ENCODE results near the gene PCSK1N.
A peak's percentile ranks its signal among the peaks of the same experiment; 100 is the strongest.
"Not testable (repeated sequence)": the region's sequence is repeated elsewhere in the genome, so short reads cannot be mapped to it uniquely, and the experiment has no call there.

The PCSK1N gene

DNA sequence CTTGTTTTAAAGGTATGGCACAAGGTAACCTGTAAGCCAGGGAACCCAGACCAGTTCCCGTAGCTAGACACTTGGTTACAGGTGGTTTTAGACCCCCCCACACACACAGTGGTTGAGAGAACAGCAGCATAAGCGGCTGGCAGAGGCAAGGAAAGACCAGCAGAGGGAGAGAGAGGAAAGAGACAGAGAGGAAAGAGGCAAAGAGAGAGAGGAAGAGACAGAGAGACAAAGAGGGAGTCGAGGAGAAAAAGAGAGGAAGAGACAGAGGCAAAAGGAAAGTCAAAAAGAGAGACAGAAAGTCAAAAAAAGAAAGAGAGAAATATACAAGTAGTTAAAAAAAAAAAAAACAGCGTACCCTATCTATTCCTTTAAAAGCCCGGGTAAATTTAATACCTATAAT, 19.5 kb upstream of the PCSK1N start:
- no peak for DNase-seq (ENCODE audit: low spot score)
- Histone ChIP-seq H3K27me3 (ENCODE audit: insufficient read depth, poor library complexity, severe bottlenecking) (no peaks in the 10 kb centered on the region), H3K27ac (ENCODE audit: poor library complexity, severe bottlenecking) (no peak overlapping the region), H3K4me3 (ENCODE audit: severe bottlenecking) (no peak overlapping the region), H3K9me3 (ENCODE audit: severe bottlenecking) (no peaks in the 10 kb centered on the region), H3K4me1 (ENCODE audit: insufficient read depth, poor library complexity, severe bottlenecking) (no peaks in the 10 kb centered on the region), H3K36me3 (ENCODE audit: low read depth) (no peaks in the 10 kb centered on the region)
- TF ChIP-seq, protein P1, sequence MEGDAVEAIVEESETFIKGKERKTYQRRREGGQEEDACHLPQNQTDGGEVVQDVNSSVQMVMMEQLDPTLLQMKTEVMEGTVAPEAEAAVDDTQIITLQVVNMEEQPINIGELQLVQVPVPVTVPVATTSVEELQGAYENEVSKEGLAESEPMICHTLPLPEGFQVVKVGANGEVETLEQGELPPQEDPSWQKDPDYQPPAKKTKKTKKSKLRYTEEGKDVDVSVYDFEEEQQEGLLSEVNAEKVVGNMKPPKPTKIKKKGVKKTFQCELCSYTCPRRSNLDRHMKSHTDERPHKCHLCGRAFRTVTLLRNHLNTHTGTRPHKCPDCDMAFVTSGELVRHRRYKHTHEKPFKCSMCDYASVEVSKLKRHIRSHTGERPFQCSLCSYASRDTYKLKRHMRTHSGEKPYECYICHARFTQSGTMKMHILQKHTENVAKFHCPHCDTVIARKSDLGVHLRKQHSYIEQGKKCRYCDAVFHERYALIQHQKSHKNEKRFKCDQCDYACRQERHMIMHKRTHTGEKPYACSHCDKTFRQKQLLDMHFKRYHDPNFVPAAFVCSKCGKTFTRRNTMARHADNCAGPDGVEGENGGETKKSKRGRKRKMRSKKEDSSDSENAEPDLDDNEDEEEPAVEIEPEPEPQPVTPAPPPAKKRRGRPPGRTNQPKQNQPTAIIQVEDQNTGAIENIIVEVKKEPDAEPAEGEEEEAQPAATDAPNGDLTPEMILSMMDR (IDR thresholded peaks at IDR 0.05; ENCODE audit: poor library complexity, severe bottlenecking) = peak; percentile 46
- no peak for ATAC-seq (ENCODE audit: low read depth)

DNA sequence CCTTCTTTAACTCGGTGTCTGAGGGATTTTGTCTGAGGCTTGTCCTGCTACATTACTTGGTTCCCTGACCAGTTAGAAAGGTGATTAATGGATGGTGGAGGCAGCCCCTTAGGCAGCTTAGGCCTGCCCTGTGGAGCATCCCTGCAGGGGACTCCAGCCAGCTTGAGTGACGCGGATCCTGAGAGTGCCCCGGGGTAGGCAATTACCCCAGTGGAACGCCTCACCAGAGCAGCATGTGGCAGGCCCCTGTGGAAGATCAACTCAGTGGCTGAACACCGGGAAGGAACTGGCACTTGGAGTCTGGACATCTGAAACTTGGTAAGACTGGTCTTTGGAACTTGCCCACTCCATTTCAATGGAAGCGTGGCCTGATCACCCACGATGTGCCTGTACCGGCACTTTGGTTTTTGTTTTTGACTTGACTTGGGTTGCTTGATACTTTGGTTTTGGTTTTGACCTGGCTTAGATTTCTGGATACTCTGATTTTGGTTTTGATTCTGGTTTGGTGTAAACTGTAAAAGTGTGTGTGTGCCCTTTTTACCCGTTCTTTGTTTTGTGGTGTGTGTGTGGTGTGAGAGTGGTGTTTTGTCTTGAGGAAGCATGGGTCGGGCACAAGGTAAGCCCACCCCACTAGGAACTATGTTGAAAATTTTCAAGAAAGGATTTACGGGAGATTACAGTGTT, 18.9 kb upstream of the PCSK1N start:
- H3K27ac ChIP-seq (ENCODE audit: poor library complexity, severe bottlenecking); H3K36me3 ChIP-seq (ENCODE audit: low read depth); H3K9me3 ChIP-seq (ENCODE audit: severe bottlenecking); DNase-seq (ENCODE audit: low spot score); H3K27me3 ChIP-seq (ENCODE audit: insufficient read depth, poor library complexity, severe bottlenecking); ATAC-seq (ENCODE audit: low read depth); H3K4me1 ChIP-seq (ENCODE audit: insufficient read depth, poor library complexity, severe bottlenecking); H3K4me3 ChIP-seq (ENCODE audit: severe bottlenecking): not testable (repeated sequence)

DNA sequence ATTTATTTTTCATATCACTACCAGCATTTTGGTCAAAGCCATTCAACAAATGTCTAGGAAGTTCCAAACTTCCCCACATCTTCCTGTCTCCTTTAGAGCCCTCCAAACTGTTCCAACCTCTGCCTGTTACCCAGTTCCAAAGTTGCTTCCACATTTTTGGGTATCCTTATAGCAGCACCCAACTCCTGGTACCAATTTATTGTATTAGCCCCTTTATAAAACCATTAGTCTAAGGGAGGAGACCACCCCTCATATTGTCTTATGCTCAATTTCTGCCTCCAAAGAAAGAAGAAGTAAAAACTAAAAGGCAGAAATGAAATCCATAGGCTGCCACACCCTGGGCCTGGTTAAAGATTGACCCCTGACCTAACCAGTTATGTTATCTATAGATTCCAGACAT, 18.1 kb upstream of the PCSK1N start:
- not testable (repeated sequence) for H3K36me3 ChIP-seq (ENCODE audit: low read depth); H3K4me3 ChIP-seq (ENCODE audit: severe bottlenecking); DNase-seq (ENCODE audit: low spot score); H3K27me3 ChIP-seq (ENCODE audit: insufficient read depth, poor library complexity, severe bottlenecking); H3K9me3 ChIP-seq (ENCODE audit: severe bottlenecking); H3K4me1 ChIP-seq (ENCODE audit: insufficient read depth, poor library complexity, severe bottlenecking); H3K27ac ChIP-seq (ENCODE audit: poor library complexity, severe bottlenecking); ATAC-seq (ENCODE audit: low read depth)

DNA sequence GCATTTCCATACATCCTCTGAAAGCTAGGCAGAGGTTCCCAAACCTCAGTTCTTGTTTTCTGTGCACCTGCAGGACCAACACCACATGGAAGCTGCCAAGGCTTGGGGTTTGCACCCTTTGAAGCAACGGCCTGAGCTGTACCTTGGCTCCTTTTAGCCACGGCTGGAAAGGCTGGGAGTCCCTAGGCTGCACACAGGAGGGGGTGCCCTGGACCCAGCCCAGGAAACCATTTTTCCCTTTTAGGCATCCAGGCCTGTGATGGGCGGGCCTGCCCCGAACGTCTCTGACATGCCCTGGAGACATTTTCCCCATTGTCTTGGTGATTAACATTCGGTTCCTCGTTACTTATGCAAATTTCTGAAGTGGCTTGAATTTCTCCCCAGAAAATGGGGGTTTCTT, 17.4 kb upstream of the PCSK1N start:
- H3K9me3 ChIP-seq (ENCODE audit: severe bottlenecking) = no peaks in the 10 kb centered on the region
- DNase-seq (ENCODE audit: low spot score) = no peak
- no peaks in the 10 kb centered on the region for H3K27me3 ChIP-seq (ENCODE audit: insufficient read depth, poor library complexity, severe bottlenecking)
- no peaks in the 10 kb centered on the region for H3K4me1 ChIP-seq (ENCODE audit: insufficient read depth, poor library complexity, severe bottlenecking)
- ATAC-seq (ENCODE audit: low read depth) = no peak
- no peak overlapping the region for H3K27ac ChIP-seq (ENCODE audit: poor library complexity, severe bottlenecking)
- H3K36me3 ChIP-seq (ENCODE audit: low read depth) = no peaks in the 10 kb centered on the region
- TF ChIP-seq, protein P1 (IDR thresholded peaks at IDR 0.05; ENCODE audit: poor library complexity, severe bottlenecking) = no peak
- no peak overlapping the region for H3K4me3 ChIP-seq (ENCODE audit: severe bottlenecking)

DNA sequence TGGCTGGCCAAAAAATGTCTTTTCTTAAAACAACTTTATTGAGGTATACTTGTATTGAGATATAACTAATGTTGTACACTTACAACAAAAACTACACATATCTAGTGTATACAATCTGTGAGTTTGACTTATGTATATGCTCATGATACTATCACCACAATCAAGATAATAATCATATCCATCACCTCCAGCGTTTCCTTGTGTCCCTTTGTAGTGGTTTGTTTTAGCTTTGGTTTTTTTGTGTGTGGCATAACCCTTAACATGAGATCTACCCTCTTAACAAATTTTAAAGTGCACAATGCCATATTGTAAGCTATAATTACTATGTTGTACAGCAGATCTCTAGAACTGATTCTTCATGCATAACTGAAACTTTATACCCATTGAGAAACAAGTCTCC, 13.4 kb upstream of the PCSK1N start:
- H3K4me1 ChIP-seq (ENCODE audit: insufficient read depth, poor library complexity, severe bottlenecking) = no peaks in the 10 kb centered on the region
- H3K27ac ChIP-seq (ENCODE audit: poor library complexity, severe bottlenecking) = no peak overlapping the region
- TF ChIP-seq, protein P1 (IDR thresholded peaks at IDR 0.05; ENCODE audit: poor library complexity, severe bottlenecking) = no peak
- H3K27me3 ChIP-seq (ENCODE audit: insufficient read depth, poor library complexity, severe bottlenecking) = no peaks in the 10 kb centered on the region
- no peaks in the 10 kb centered on the region for H3K36me3 ChIP-seq (ENCODE audit: low read depth)
- no peak for ATAC-seq (ENCODE audit: low read depth)
- no peak overlapping the region for H3K4me3 ChIP-seq (ENCODE audit: severe bottlenecking)
- DNase-seq (ENCODE audit: low spot score) = no peak
- no peaks in the 10 kb centered on the region for H3K9me3 ChIP-seq (ENCODE audit: severe bottlenecking)

DNA sequence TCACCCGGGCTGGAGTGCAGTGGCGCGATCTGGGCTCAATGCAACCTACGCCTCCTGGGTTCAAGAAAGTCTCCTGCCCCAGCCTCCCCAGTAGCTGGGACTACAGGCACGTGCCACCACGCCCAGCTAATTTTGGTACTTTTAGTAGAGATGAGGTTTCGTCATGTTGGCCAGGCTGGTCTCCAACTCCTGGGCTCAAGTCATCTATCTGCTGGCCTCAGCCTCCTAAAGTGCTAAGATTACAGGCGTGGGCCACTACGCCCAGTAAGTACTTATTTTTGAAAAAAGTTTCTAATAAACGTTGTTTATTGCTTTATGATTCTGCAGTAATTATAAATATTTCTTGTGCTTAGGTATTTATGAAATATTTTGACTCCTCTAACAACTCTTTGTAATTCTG, 4.3 kb upstream of the PCSK1N start:
- DNase-seq (ENCODE audit: low spot score) (no peak), ATAC-seq (ENCODE audit: low read depth) (no peak)
- no peaks in the 10 kb centered on the region for H3K9me3 ChIP-seq (ENCODE audit: severe bottlenecking)
- H3K27ac ChIP-seq (ENCODE audit: poor library complexity, severe bottlenecking) = no peak overlapping the region
- H3K4me3 ChIP-seq (ENCODE audit: severe bottlenecking) = no peak overlapping the region
- no peaks in the 10 kb centered on the region for H3K27me3 ChIP-seq (ENCODE audit: insufficient read depth, poor library complexity, severe bottlenecking)
- TF ChIP-seq, protein P1 (IDR thresholded peaks at IDR 0.05; ENCODE audit: poor library complexity, severe bottlenecking) = no peak
- no peaks in the 10 kb centered on the region for H3K4me1 ChIP-seq (ENCODE audit: insufficient read depth, poor library complexity, severe bottlenecking)
- H3K36me3 ChIP-seq (ENCODE audit: low read depth) = no peaks in the 10 kb centered on the region

Measured in RWPE2 (cell line).